ENCODE measurements around the gene SMCHD1. TPM values are rescaled to one million over a fixed set of nuclear protein-coding genes. Genes with fewer than 3 reads are reported as not detected.

Gene SMCHD1
- 100 to 1,000 TPM; 103 to 137 TPM for total RNA-seq

GRCh38 chr18:2655178-2655953 is at the start of gene SMCHD1:
Gene SMCHD1, plus strand, starts transcription at chr18:2655726. Its CDS starts 350 bp downstream, at chr18:2656076.
- Mint-ChIP-seq H3K36me3 (ENCODE audit: insufficient read depth in 2 of 2) (peaks cover 8 to 16% of the 10 kb centered on the region in 2 donors), H3K4me3 (peak within 1 kb of the TSS; percentile 96 to 100), H3K27ac (peak within 1 kb of the TSS; percentile 97), H3K9me3 (no peaks in the 10 kb centered on the region), H3K4me1 (ENCODE audit: low read depth) (peaks cover 43% of the 10 kb centered on the region), H3K27me3 (ENCODE audit: low read depth) (no peaks in the 10 kb centered on the region)
- peak; percentile 83 to 85 for ATAC-seq (replicated peaks in 1 of 2)
- DNase-seq: peak; percentile 95 to 96

GRCh38 chr18:2606335-2606734 is 49.2 kb upstream of the SMCHD1 start:
- DNase-seq: no peak
- Mint-ChIP-seq H3K4me1 (ENCODE audit: low read depth) (peaks cover 38% of the 10 kb centered on the region), H3K27ac (peak overlapping the region; percentile 91)

GRCh38 chr18:2609604-2610003 is 45.9 kb upstream of the SMCHD1 start:
- H3K27me3 Mint-ChIP-seq (ENCODE audit: low read depth): no peaks in the 10 kb centered on the region
- no peak for ATAC-seq (replicated peaks in 1 of 2)
- DNase-seq: no peak
- H3K36me3 Mint-ChIP-seq (ENCODE audit: insufficient read depth in 2 of 2): peaks cover 8 to 58% of the 10 kb centered on the region in 2 donors
- no peak overlapping the region for H3K27ac Mint-ChIP-seq
- H3K4me3 Mint-ChIP-seq: no peak overlapping the region
- no peaks in the 10 kb centered on the region for H3K9me3 Mint-ChIP-seq
- peaks cover 24% of the 10 kb centered on the region for H3K4me1 Mint-ChIP-seq (ENCODE audit: low read depth)

More at GRCh38 chr18:2606335-2606734, 49.2 kb upstream of the SMCHD1 start:
- Mint-ChIP-seq H3K27me3 (ENCODE audit: low read depth) (no peaks in the 10 kb centered on the region), H3K9me3 (no peaks in the 10 kb centered on the region), H3K36me3 (ENCODE audit: insufficient read depth in 2 of 2) (peaks cover 14 to 41% of the 10 kb centered on the region in 2 donors), H3K4me3 (peak overlapping the region; percentile 35 to 82)
- peak; percentile 50 to 58 for ATAC-seq (replicated peaks in 1 of 2)

GRCh38 chr18:2610549-2610948 is 45.0 kb upstream of the SMCHD1 start:
- DNase-seq: no peak
- Mint-ChIP-seq H3K36me3 (ENCODE audit: insufficient read depth in 2 of 2) (peaks cover 11 to 58% of the 10 kb centered on the region in 2 donors), H3K27ac (no peak overlapping the region), H3K27me3 (ENCODE audit: low read depth) (no peaks in the 10 kb centered on the region), H3K9me3 (no peaks in the 10 kb centered on the region), H3K4me1 (ENCODE audit: low read depth) (peaks cover 14% of the 10 kb centered on the region), H3K4me3 (no peak overlapping the region)
- no peak for ATAC-seq (replicated peaks in 1 of 2)

- no peak overlapping the region for H3K4me3 Mint-ChIP-seq
- H3K27me3 Mint-ChIP-seq (ENCODE audit: low read depth): no peaks in the 10 kb centered on the region
- ATAC-seq (replicated peaks in 1 of 2) (no peak), DNase-seq (no peak)
- H3K36me3 Mint-ChIP-seq (ENCODE audit: insufficient read depth in 2 of 2): peaks cover 11 to 54% of the 10 kb centered on the region in 2 donors
- no peak overlapping the region for H3K27ac Mint-ChIP-seq
- H3K4me1 Mint-ChIP-seq (ENCODE audit: low read depth): no peaks in the 10 kb centered on the region
- no peaks in the 10 kb centered on the region for H3K9me3 Mint-ChIP-seq
These were observed 42.5 kb upstream of the SMCHD1 start for GRCh38 chr18:2612996-2613395.

GRCh38 chr18:2617401-2617998 is 38.0 kb upstream of the SMCHD1 start:
- Mint-ChIP-seq H3K4me1 (ENCODE audit: low read depth) (no peaks in the 10 kb centered on the region), H3K36me3 (ENCODE audit: insufficient read depth in 2 of 2) (peaks cover 2 to 29% of the 10 kb centered on the region in 2 donors), H3K27me3 (ENCODE audit: low read depth) (no peaks in the 10 kb centered on the region), H3K4me3 (no peak overlapping the region), H3K9me3 (no peaks in the 10 kb centered on the region), H3K27ac (no peak overlapping the region)
- ATAC-seq (replicated peaks in 1 of 2): no peak
- no peak for DNase-seq

- ATAC-seq (replicated peaks in 1 of 2) (no peak), DNase-seq (no peak)
- Mint-ChIP-seq H3K27me3 (ENCODE audit: low read depth) (no peaks in the 10 kb centered on the region), H3K36me3 (ENCODE audit: insufficient read depth in 2 of 2) (peaks cover 2 to 24% of the 10 kb centered on the region in 2 donors), H3K27ac (peak overlapping the region; percentile 33), H3K4me1 (ENCODE audit: low read depth) (no peaks in the 10 kb centered on the region), H3K4me3 (no peak overlapping the region), H3K9me3 (no peaks in the 10 kb centered on the region)
These were observed 37.5 kb upstream of the SMCHD1 start for GRCh38 chr18:2618009-2618408.

- no peak overlapping the region for H3K27ac Mint-ChIP-seq
- DNase-seq (no peak), ATAC-seq (replicated peaks in 1 of 2) (no peak)
- no peaks in the 10 kb centered on the region for H3K27me3 Mint-ChIP-seq (ENCODE audit: low read depth)
- H3K9me3 Mint-ChIP-seq: peaks cover 0 to 3% of the 10 kb centered on the region in 2 donors
- peaks cover 3% of the 10 kb centered on the region in 2 donors for H3K36me3 Mint-ChIP-seq (ENCODE audit: insufficient read depth in 2 of 2)
- H3K4me1 Mint-ChIP-seq (ENCODE audit: low read depth): peaks cover 33% of the 10 kb centered on the region
- H3K4me3 Mint-ChIP-seq: no peak overlapping the region
These were observed 30.3 kb upstream of the SMCHD1 start for GRCh38 chr18:2625217-2625616.

GRCh38 chr18:2627821-2628276 is 27.7 kb upstream of the SMCHD1 start:
- Mint-ChIP-seq H3K9me3 (peaks cover 5 to 12% of the 10 kb centered on the region in 2 donors), H3K4me3 (peak overlapping the region; percentile 37 to 68), H3K36me3 (ENCODE audit: insufficient read depth in 2 of 2) (peaks cover 9 to 12% of the 10 kb centered on the region in 2 donors), H3K27ac (peak overlapping the region; percentile 72), H3K27me3 (ENCODE audit: low read depth) (no peaks in the 10 kb centered on the region), H3K4me1 (ENCODE audit: low read depth) (peaks cover 33% of the 10 kb centered on the region)
- peak; percentile 60 to 61 for DNase-seq
- ATAC-seq (replicated peaks in 1 of 2): peak; percentile 98 to 99

GRCh38 chr18:2629003-2629402 is 26.5 kb upstream of the SMCHD1 start:
- Mint-ChIP-seq H3K4me1 (ENCODE audit: low read depth) (peaks cover 33% of the 10 kb centered on the region), H3K36me3 (ENCODE audit: insufficient read depth in 2 of 2) (peaks cover 9 to 14% of the 10 kb centered on the region in 2 donors), H3K9me3 (peaks cover 7 to 12% of the 10 kb centered on the region in 2 donors), H3K4me3 (no peak overlapping the region), H3K27me3 (ENCODE audit: low read depth) (no peaks in the 10 kb centered on the region), H3K27ac (no peak overlapping the region)
- no peak for ATAC-seq (replicated peaks in 1 of 2)
- no peak for DNase-seq

- Mint-ChIP-seq H3K27ac (peak overlapping the region; percentile 24), H3K4me1 (ENCODE audit: low read depth) (peaks cover 61% of the 10 kb centered on the region), H3K27me3 (ENCODE audit: low read depth) (no peaks in the 10 kb centered on the region), H3K4me3 (peak overlapping the region; percentile 10 to 26), H3K36me3 (ENCODE audit: insufficient read depth in 2 of 2) (peaks cover 9 to 19% of the 10 kb centered on the region in 2 donors), H3K9me3 (peaks cover 9 to 13% of the 10 kb centered on the region in 2 donors)
- DNase-seq (no peak), ATAC-seq (replicated peaks in 1 of 2) (no peak)
These were observed 19.9 kb upstream of the SMCHD1 start for GRCh38 chr18:2635586-2635985.

GRCh38 chr18:2636126-2636631 is 19.3 kb upstream of the SMCHD1 start:
- Mint-ChIP-seq H3K27ac (peak overlapping the region; percentile 91), H3K9me3 (peaks cover 7 to 13% of the 10 kb centered on the region in 2 donors), H3K4me3 (peak overlapping the region; percentile 78 to 86), H3K36me3 (ENCODE audit: insufficient read depth in 2 of 2) (peaks cover 7 to 17% of the 10 kb centered on the region in 2 donors), H3K27me3 (ENCODE audit: low read depth) (no peaks in the 10 kb centered on the region), H3K4me1 (ENCODE audit: low read depth) (peaks cover 67% of the 10 kb centered on the region)
- DNase-seq (no peak), ATAC-seq (replicated peaks in 1 of 2) (peak in 1 of 2 donors; percentile 16)

- peaks cover 53% of the 10 kb centered on the region for H3K4me1 Mint-ChIP-seq (ENCODE audit: low read depth)
- H3K4me3 Mint-ChIP-seq: peak overlapping the region; percentile 82 to 83
- ATAC-seq (replicated peaks in 1 of 2) (peak; percentile 65 to 70), DNase-seq (no peak)
- peaks cover 1 to 3% of the 10 kb centered on the region in 2 donors for H3K36me3 Mint-ChIP-seq (ENCODE audit: insufficient read depth in 2 of 2)
- peaks cover 0 to 4% of the 10 kb centered on the region in 2 donors for H3K9me3 Mint-ChIP-seq
- peak overlapping the region; percentile 74 for H3K27ac Mint-ChIP-seq
- H3K27me3 Mint-ChIP-seq (ENCODE audit: low read depth): no peaks in the 10 kb centered on the region
These were observed 13.9 kb upstream of the SMCHD1 start for GRCh38 chr18:2641638-2642037.
